ENCODE data around the gene SCLY.

The SCLY gene

DNA sequence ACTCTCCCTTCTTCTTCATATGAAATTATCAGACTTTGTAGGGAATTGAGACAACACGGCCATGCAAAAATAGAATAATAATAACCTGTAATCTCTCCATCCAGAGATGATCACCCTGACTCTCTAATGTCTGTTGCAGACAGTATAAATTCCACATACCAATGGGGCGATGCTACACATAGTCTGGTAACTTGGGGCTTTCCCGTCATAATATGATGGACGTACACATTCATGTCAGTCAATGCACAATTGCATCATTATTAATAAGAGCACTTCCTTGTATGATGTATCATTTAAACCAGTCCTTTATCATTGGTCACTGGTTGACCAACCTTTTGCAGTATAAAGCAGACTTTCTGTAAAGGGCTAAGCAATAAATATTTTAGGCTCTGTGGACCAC is 39.5 kb upstream of the SCLY start:
- TF ChIP-seq, protein P1, sequence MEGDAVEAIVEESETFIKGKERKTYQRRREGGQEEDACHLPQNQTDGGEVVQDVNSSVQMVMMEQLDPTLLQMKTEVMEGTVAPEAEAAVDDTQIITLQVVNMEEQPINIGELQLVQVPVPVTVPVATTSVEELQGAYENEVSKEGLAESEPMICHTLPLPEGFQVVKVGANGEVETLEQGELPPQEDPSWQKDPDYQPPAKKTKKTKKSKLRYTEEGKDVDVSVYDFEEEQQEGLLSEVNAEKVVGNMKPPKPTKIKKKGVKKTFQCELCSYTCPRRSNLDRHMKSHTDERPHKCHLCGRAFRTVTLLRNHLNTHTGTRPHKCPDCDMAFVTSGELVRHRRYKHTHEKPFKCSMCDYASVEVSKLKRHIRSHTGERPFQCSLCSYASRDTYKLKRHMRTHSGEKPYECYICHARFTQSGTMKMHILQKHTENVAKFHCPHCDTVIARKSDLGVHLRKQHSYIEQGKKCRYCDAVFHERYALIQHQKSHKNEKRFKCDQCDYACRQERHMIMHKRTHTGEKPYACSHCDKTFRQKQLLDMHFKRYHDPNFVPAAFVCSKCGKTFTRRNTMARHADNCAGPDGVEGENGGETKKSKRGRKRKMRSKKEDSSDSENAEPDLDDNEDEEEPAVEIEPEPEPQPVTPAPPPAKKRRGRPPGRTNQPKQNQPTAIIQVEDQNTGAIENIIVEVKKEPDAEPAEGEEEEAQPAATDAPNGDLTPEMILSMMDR (IDR thresholded peaks at IDR 0.05; ENCODE audit: control insufficient read depth, insufficient read depth, low read depth, low read length, missing control alignments) = no peak
- no peak for DNase-seq (ENCODE audit: low read depth)
- no peak overlapping the region for H3K4me3 ChIP-seq (ENCODE audit: control insufficient read depth, low read depth, low read length)

DNA sequence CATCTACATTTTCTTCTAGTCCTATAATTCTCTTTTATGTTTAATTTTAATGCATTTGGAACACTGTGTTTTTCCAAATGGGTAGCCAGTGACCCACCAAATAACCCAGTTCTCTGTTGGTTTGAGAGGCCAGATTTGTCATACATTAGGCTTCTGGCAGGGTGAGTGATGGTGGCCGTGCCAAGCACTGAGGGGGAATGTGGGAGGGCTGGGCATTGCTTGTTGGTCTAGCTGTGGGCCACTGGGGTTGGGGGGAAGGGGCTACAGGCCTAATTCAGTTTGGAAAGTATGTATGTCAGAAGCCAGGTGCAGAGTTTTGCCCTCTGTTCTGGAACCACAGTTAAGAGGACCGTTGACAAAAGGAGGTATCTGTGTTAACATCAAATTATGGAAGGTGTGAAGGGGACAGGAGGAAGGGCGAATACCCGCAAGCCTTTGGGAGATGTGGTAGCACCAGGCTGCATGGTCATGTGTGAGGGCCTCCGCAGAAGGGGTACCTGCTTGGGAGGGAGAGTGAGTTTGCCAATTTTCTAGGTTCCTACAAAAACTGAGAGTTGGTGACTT is 38.1 kb upstream of the SCLY start:
- DNase-seq (ENCODE audit: low read depth) = no peak
- TF ChIP-seq, protein P1 (IDR thresholded peaks at IDR 0.05; ENCODE audit: control insufficient read depth, insufficient read depth, low read depth, low read length, missing control alignments) = no peak

DNA sequence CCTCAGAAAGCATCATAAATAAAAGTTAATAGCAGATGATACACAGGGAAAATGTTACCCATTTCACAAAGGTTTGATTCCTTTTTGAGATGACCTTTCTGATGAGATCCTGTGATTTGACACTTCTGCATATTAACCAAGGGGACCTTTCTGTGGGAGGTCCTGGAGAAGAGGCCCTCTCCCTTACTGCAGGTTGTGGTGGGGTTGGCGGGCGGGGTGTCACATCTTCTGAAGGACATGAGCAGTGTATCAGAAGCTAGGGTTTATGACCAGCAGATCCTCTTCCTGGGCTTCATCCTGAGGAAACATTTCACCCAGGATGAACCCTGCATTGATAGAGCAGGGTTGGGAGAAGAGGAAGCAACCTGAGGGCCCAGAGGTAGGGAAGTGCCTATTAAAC is 37.2 kb upstream of the SCLY start:
- TF ChIP-seq, protein P1 (IDR thresholded peaks at IDR 0.05; ENCODE audit: control insufficient read depth, insufficient read depth, low read depth, low read length, missing control alignments) = no peak
- no peak overlapping the region for H3K4me3 ChIP-seq (ENCODE audit: control insufficient read depth, low read depth, low read length)
- no peak for DNase-seq (ENCODE audit: low read depth)

More for the DNA sequence above, 38.1 kb upstream of the SCLY start:
- no peak overlapping the region for H3K4me3 ChIP-seq (ENCODE audit: control insufficient read depth, low read depth, low read length)

DNA sequence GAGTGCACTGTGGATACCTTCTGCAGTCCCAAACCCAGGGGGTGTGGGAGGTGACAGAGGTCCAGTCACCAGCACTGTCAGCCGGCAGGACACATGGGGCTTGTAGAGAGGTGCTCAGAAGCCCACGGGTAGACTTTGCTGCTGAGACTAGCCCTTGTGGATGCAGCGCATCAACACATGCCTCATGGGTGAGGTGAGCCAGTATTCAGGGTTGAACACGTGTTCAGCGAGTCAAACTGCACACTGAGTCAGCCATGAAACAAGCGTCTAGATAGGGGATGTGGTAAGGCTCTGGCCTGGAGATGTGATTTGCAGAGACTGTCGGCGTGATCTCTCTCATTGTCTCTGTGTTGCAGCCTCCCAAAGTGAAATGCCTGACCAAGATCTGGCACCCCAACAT is 35.8 kb upstream of the SCLY start:
- peak; percentile 46 for DNase-seq (ENCODE audit: low read depth)
- no peak overlapping the region for H3K4me3 ChIP-seq (ENCODE audit: control insufficient read depth, low read depth, low read length)
- TF ChIP-seq, protein P1 (IDR thresholded peaks at IDR 0.05; ENCODE audit: control insufficient read depth, insufficient read depth, low read depth, low read length, missing control alignments) = no peak

DNA sequence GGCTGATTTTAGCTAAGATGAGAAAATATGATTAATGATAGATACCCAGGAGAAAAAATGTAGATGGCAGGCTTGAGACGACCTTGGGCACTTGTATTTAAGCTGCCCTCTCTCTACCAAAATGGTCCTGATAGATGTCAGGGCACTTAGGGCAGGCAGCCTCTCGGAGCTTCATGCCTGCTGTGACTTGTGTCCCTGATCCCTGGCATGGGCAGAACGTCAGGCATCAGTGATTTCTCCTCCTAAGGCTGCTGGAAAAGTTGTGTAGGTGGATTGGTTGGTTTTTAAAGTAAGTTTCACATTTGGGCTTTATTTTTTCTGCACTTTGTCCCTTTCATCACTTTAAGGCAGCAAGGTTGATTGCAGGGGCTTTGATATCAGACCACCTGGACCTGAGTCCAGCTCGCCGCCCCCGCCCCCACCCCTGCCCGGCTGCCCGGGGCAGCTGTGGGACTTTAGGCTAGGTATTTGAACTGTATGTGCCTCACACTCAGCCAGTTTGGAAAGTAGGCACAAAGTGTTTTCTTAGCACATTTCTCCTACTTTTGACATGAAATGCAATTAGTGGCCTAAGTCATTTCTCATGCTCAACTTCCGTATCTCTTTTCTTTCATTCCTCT is 35.0 kb upstream of the SCLY start:
- DNase-seq (ENCODE audit: low read depth) = no peak
- TF ChIP-seq, protein P1 (IDR thresholded peaks at IDR 0.05; ENCODE audit: control insufficient read depth, insufficient read depth, low read depth, low read length, missing control alignments) = no peak
- no peak overlapping the region for H3K4me3 ChIP-seq (ENCODE audit: control insufficient read depth, low read depth, low read length)

DNA sequence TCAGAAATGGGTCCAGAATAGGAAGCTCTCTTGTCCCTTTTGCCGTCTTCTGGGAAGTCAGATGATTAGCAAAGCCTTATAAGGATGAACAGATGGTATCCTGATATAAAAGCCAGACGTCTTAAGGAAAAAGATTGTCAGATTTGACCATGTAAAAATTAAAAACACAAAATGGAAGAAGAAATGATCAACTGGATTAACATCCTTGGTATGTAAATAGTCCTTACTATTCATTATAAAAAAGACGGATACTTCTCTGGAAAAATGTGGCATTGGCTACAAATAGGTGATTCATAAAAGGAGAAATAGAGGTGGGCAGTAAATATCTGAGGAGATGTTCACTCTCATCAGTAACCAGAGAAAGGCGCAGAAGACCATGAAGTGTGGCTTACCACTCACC is 33.7 kb upstream of the SCLY start:
- TF ChIP-seq, protein P1 (IDR thresholded peaks at IDR 0.05; ENCODE audit: control insufficient read depth, insufficient read depth, low read depth, low read length, missing control alignments) = no peak
- no peak overlapping the region for H3K4me3 ChIP-seq (ENCODE audit: control insufficient read depth, low read depth, low read length)
- DNase-seq (ENCODE audit: low read depth) = no peak

Measured in AG09309 (cell line).